GM23248 (cell line): ENCODE measurements around the gene RPAP3.

Experiments
- EZH2 ChIP-seq: fragments of 200-600 bp; sonication (generic); IDR thresholded peaks from 2 replicates; pipeline ENCODE4 v1.6.1; 2018; ENCODE audit warnings: antibody characterized with exemption, mild to moderate bottlenecking; ENCODE audit not compliant: insufficient read depth, poor library complexity, severe bottlenecking
- EZH2phosphoT487 ChIP-seq: fragments of 200-600 bp; sonication (generic); IDR thresholded peaks from 2 replicates; pipeline ENCODE4 v1.6.1; 2018; ENCODE audit warnings: antibody characterized with exemption, moderate library complexity, mild to moderate bottlenecking, low read depth; ENCODE audit not compliant: insufficient read depth

- TF ChIP-seq EZH2phosphoT487 (no peak), EZH2 (no peak)
These were observed 7.2 kb downstream of the RPAP3 start for GRCh38 chr12:47698631-47699030.
